ENCODE measurements around the gene STMND1. TPM values are rescaled to one million over a fixed set of nuclear protein-coding genes. Genes with fewer than 3 reads are reported as not detected.
A peak's percentile ranks its signal among the peaks of the same experiment; 100 is the strongest.

The STMND1 gene
- total RNA-seq, 1 experiment from 2014 or later = not detected

- H3K23me2 ChIP-seq (ENCODE audit: insufficient read length, low read depth, low read length, poor library complexity, severe bottlenecking) = no peaks in the 10 kb centered on the region
- no peaks in the 10 kb centered on the region for H3K4me1 ChIP-seq (ENCODE audit: insufficient read depth, low read length)
- H4K5ac ChIP-seq (ENCODE audit: insufficient read length, low read depth, low read length) = no peak overlapping the region
- no peaks in the 10 kb centered on the region for H3K9me3 ChIP-seq (ENCODE audit: control insufficient read depth, low read depth, low read length)
- H3K27ac ChIP-seq (ENCODE audit: insufficient read length, low read depth, low read length) = no peak overlapping the region
- no peak for DNase-seq
- H3K14ac ChIP-seq (ENCODE audit: insufficient read depth, low read length) = no peak overlapping the region
- no peaks in the 10 kb centered on the region for H3K36me3 Mint-ChIP-seq (ENCODE audit: insufficient read depth in 1 of 3, low read depth in 3 of 3)
- no peak overlapping the region for H2BK120ac ChIP-seq (ENCODE audit: low read depth, low read length, poor library complexity, severe bottlenecking)
- H3K56ac ChIP-seq (ENCODE audit: insufficient read length, low read depth, low read length) = no peak overlapping the region
- no peak overlapping the region for H2BK20ac ChIP-seq (ENCODE audit: low read depth, low read length, poor library complexity, severe bottlenecking)
- no peak overlapping the region for H3K4me2 ChIP-seq (ENCODE audit: insufficient read depth, insufficient read length, low read length)
- H3K4ac ChIP-seq (ENCODE audit: low read depth, low read length) = no peak overlapping the region
- H4K8ac ChIP-seq (replicated peaks; ENCODE audit: insufficient read length, low read depth, low read length) = no peak overlapping the region
- H3K4me3 Mint-ChIP-seq = no peak overlapping the region
- no peak overlapping the region for H2BK12ac ChIP-seq (ENCODE audit: insufficient read length, low read depth, low read length)
- H4K20me1 ChIP-seq (ENCODE audit: control insufficient read depth, insufficient read depth, insufficient read length) = no peaks in the 10 kb centered on the region
- no peak overlapping the region for H3K23ac ChIP-seq (ENCODE audit: insufficient read length, low read depth, low read length)
- H3K27ac Mint-ChIP-seq = no peak overlapping the region
- H4K91ac ChIP-seq (ENCODE audit: insufficient read length, low read depth, low read length) = no peak overlapping the region
- no peaks in the 10 kb centered on the region for H3K79me2 ChIP-seq (ENCODE audit: insufficient read depth, low read length)
- H3K4me1 Mint-ChIP-seq = no peaks in the 10 kb centered on the region
- H3K27me3 ChIP-seq (ENCODE audit: insufficient read depth, low read length) = no peaks in the 10 kb centered on the region
- H3K79me1 ChIP-seq (ENCODE audit: insufficient read depth, low read depth, low read length, poor library complexity, severe bottlenecking) = no peaks in the 10 kb centered on the region
- no peak overlapping the region for H2BK15ac ChIP-seq (ENCODE audit: low read depth, low read length)
- H3T11ph ChIP-seq (ENCODE audit: low read length) = no peak overlapping the region
- no peaks in the 10 kb centered on the region for H3K9me3 Mint-ChIP-seq
- no peak overlapping the region for H2AFZ ChIP-seq (ENCODE audit: low read length)
- H3K18ac ChIP-seq (ENCODE audit: insufficient read length, low read depth, low read length) = no peak overlapping the region
- TF ChIP-seq CTCF (conservative IDR thresholded peaks at IDR 0.05) = peak; percentile 50; the same call in 2 of the 3 replicates
- no peak overlapping the region for H3K9ac ChIP-seq (ENCODE audit: extremely low read depth, insufficient read length, low read length)
- peaks cover 8% of the 10 kb centered on the region for H3K27me3 Mint-ChIP-seq (ENCODE audit: low read depth)
- H2BK5ac ChIP-seq (ENCODE audit: insufficient read length, low read length) = no peak overlapping the region
- WGBS (ENCODE audit: extremely low coverage, insufficient read length, low lambda C conversion rate) = no CpG with 5 or more reads among the region's 2 CpGs
- H2AK5ac ChIP-seq (ENCODE audit: insufficient read length, low read length) = no peak overlapping the region
Observed at GRCh38 chr6:17061097-17061496, 40.8 kb upstream of the STMND1 start.
